Fibroblast of lung (primary cell): ENCODE measurements around the gene BAD.

Source experiments
- CTCF ChIP-seq, 2 donors: IDR thresholded peaks in 1 of 2; conservative IDR thresholded peaks in 1 of 2; 1 replicate in 1 of 2; 2 replicates in 1 of 2; pipeline ENCODE4 v1.5.1; 2011 to 2012; ENCODE audit warnings: low read length in 2 of 2, control low read depth in 1 of 2, inconsistent platforms in 1 of 2, low read depth in 1 of 2, mild to moderate bottlenecking in 1 of 2
- EZH2 ChIP-seq: IDR thresholded peaks from 2 replicates; pipeline ENCODE4 v1.5.1; 2012; ENCODE audit warnings: low read length, control low read depth, mild to moderate bottlenecking; ENCODE audit errors: missing control alignments

DNA sequence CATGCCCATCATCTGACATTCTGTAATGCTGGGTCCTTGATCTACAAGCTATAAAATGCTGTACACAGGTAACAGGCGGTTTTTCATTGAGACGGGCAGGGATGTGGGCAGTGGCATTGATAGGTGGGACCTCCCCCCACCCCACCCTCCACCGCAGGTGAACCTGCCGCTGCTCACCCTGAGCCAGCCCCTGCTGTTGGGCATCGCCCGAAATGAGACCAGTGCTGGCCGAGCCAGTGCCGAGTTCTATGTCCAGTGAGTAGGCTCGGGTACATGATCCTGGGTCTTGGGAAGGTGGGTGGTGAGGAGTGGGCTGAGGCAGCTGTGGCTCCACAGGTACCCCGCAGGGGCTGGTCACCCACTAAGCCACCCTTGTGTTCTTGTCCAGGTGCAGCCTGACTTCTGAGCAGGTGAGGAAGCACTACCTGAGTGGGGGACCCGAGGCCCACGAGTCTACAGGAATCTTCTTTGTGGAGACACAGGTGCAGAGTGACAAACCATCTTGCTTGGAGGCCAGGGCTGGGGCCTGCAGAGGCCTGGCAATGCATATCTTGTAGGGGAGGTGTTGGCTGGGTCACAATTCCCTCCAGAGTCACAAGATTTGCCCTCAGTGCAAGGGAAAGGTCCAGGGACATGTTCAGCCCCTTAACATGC lies 55.2 kb downstream of the BAD start:
- TF ChIP-seq CTCF (conservative IDR thresholded peaks at IDR 0.05 in 1 of 2, IDR thresholded peaks at IDR 0.05 in 1 of 2; ENCODE audit: low read depth in 1 of 2, low read length in 2 of 2) (no peak), EZH2 (no peak)
